HG02759 (cell line): ENCODE results near the gene SIAH1.
A peak's percentile ranks its signal among the peaks of the same experiment; 100 is the strongest.
"Not testable (repeated sequence)": the region's sequence is repeated elsewhere in the genome, so short reads cannot be mapped to it uniquely, and the experiment has no call there.

Source experiments
- ATAC-seq: cut with Tn5 transposase; IDR thresholded peaks from one replicate; pipeline ENCODE4 v1.9.1; 2021; ENCODE audit warnings: mild to moderate bottlenecking, moderate library complexity; ENCODE audit not compliant: unreplicated experiment

Gene SIAH1

GRCh38 chr16:48385253-48386150, at the start of gene SIAH1:
Gene SIAH1 (minus strand): TSS chr16:48385413. CDS start chr16:48362428, 22,985 bp downstream.
- ATAC-seq, result peak; percentile 71

- no peak for ATAC-seq
Measured at GRCh38 chr16:48434653-48435317, 49.6 kb upstream of the SIAH1 start.

- no peak for ATAC-seq
Measured at GRCh38 chr16:48433850-48434530, 48.8 kb upstream of the SIAH1 start.

GRCh38 chr16:48433116-48433849, 48.1 kb upstream of the SIAH1 start:
- ATAC-seq, result no peak

- peak; percentile 77 for ATAC-seq
Measured at GRCh38 chr16:48432136-48432535, 46.9 kb upstream of the SIAH1 start.

GRCh38 chr16:48430890-48431289, 45.7 kb upstream of the SIAH1 start:
- no peak for ATAC-seq

GRCh38 chr16:48426244-48427141, 41.3 kb upstream of the SIAH1 start:
- ATAC-seq, result no peak

- ATAC-seq, result no peak
Measured at GRCh38 chr16:48422537-48422936, 37.3 kb upstream of the SIAH1 start.

GRCh38 chr16:48421741-48422140, 36.5 kb upstream of the SIAH1 start:
- no peak for ATAC-seq

GRCh38 chr16:48420437-48420836, 35.2 kb upstream of the SIAH1 start:
- no peak for ATAC-seq

- ATAC-seq, result not testable (repeated sequence)
Measured at GRCh38 chr16:48416617-48417016, 31.4 kb upstream of the SIAH1 start.

GRCh38 chr16:48413272-48413671, 28.1 kb upstream of the SIAH1 start:
- no peak for ATAC-seq

GRCh38 chr16:48409839-48410632, 24.8 kb upstream of the SIAH1 start:
- ATAC-seq, result no peak

- no peak for ATAC-seq
Measured at GRCh38 chr16:48408688-48409087, 23.5 kb upstream of the SIAH1 start.

GRCh38 chr16:48405907-48406306, 20.7 kb upstream of the SIAH1 start:
- no peak for ATAC-seq

GRCh38 chr16:48405153-48405552, 19.9 kb upstream of the SIAH1 start:
- ATAC-seq, result no peak

GRCh38 chr16:48402547-48402946, 17.3 kb upstream of the SIAH1 start:
- ATAC-seq, result not testable (repeated sequence)

- ATAC-seq, result no peak
Measured at GRCh38 chr16:48395375-48395774, 10.2 kb upstream of the SIAH1 start.

GRCh38 chr16:48394355-48394703, 9.1 kb upstream of the SIAH1 start:
- no peak for ATAC-seq
